Measurements from ENCODE around the gene WWOX.

WWOX gene

DNA sequence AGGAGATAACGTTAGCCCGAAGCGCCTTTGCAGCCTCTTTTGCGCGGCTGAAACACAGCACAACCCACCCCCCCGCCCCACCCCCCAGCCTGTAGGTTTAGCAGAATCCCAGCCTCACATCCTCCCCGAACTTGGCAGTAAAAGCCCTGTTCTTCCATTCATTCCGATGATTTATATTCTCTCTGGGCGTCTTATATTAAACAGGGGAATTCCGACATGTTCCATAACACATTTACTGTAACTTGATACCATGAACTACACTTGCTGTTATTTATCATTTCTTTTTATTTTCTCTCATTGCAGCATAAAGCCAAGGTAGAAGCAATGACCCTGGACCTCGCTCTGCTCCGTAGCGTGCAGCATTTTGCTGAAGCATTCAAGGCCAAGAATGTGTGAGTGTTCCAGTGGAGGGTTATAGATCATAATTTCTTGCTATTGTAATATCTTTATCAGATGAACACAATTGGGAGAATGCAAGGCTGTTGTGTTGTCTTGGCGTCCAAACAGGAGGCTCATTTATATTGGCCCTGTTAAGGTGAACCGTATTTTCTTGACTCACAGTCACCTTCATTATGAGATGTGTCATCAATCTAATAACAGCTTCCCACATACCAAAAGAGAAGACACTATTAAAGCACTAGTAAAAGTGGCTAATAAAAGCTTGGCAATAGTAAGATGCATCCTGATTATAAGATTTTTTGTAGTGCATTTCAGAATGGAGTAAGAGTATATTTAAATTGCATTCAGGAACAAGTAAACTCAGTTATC is 287.3 kb downstream of the WWOX start (continued):
- TF ChIP-seq, protein P1, sequence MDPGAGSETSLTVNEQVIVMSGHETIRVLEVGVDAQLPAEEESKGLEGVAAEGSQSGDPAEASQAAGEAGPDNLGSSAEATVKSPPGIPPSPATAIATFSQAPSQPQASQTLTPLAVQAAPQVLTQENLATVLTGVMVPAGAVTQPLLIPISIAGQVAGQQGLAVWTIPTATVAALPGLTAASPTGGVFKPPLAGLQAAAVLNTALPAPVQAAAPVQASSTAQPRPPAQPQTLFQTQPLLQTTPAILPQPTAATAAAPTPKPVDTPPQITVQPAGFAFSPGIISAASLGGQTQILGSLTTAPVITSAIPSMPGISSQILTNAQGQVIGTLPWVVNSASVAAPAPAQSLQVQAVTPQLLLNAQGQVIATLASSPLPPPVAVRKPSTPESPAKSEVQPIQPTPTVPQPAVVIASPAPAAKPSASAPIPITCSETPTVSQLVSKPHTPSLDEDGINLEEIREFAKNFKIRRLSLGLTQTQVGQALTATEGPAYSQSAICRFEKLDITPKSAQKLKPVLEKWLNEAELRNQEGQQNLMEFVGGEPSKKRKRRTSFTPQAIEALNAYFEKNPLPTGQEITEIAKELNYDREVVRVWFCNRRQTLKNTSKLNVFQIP (CRISPR knock-in tag; IDR thresholded peaks at IDR 0.05; ENCODE audit: borderline replicate concordance, low read depth), result no peak
- TF ChIP-seq CSDC2 (CRISPR knock-in tag; IDR thresholded peaks at IDR 0.05) (no peak), ZFP3 (CRISPR knock-in tag; IDR thresholded peaks at IDR 0.05) (no peak), ZNF70 (CRISPR knock-in tag; IDR thresholded peaks at IDR 0.05) (no peak), ARNTL (CRISPR knock-in tag; IDR thresholded peaks at IDR 0.05; ENCODE audit: borderline replicate concordance, low read depth) (no peak), ZFP30 (CRISPR knock-in tag; IDR thresholded peaks at IDR 0.05) (no peak), ZNF8 (CRISPR knock-in tag; IDR thresholded peaks at IDR 0.05) (no peak)

DNA sequence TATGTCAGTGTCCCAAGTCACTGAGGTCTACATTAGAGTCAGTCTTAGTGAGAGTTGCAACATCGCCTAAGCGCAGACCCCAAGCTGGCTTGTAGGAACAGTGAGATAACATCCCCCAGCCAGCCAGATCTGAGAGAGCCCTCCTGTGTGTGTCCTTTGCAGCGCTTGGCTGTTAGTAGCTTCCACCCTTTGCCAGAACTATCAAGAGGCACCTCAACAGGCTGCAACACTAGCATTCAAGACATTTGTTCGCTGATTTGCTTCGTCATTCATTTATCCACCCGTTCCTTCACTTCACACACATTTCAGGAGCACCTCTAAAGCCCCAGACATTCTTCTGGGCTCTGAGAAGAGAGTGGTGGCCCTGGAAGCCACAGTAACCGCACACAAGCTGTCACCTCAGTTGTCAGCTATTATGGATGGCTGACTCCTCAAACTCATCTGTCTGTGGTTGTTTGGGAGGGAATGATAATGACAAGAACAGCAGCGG is 289.6 kb downstream of the WWOX start:
- TF ChIP-seq, protein P2, sequence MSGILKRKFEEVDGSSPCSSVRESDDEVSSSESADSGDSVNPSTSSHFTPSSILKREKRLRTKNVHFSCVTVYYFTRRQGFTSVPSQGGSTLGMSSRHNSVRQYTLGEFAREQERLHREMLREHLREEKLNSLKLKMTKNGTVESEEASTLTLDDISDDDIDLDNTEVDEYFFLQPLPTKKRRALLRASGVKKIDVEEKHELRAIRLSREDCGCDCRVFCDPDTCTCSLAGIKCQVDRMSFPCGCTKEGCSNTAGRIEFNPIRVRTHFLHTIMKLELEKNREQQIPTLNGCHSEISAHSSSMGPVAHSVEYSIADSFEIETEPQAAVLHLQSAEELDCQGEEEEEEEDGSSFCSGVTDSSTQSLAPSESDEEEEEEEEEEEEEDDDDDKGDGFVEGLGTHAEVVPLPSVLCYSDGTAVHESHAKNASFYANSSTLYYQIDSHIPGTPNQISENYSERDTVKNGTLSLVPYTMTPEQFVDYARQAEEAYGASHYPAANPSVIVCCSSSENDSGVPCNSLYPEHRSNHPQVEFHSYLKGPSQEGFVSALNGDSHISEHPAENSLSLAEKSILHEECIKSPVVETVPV (CRISPR knock-in tag; IDR thresholded peaks at IDR 0.05), result no peak
- TF ChIP-seq ZC3H10 (CRISPR knock-in tag; IDR thresholded peaks at IDR 0.05) (no peak), ZNF70 (CRISPR knock-in tag; IDR thresholded peaks at IDR 0.05) (no peak), OSR1 (CRISPR knock-in tag; IDR thresholded peaks at IDR 0.05) (no peak), PPARA (CRISPR knock-in tag; IDR thresholded peaks at IDR 0.05; ENCODE audit: borderline replicate concordance) (no peak), ZNF565 (CRISPR knock-in tag; conservative IDR thresholded peaks at IDR 0.05; ENCODE audit: low read depth) (no peak), ZFP30 (CRISPR knock-in tag; IDR thresholded peaks at IDR 0.05) (no peak), ISL1 (CRISPR knock-in tag; IDR thresholded peaks at IDR 0.05) (no peak), GLIS3 (CRISPR knock-in tag; IDR thresholded peaks at IDR 0.05) (no peak), TOX (CRISPR knock-in tag; IDR thresholded peaks at IDR 0.05; ENCODE audit: borderline replicate concordance) (no peak), SNAI2 (CRISPR knock-in tag; IDR thresholded peaks at IDR 0.05) (no peak), CSDC2 (CRISPR knock-in tag; IDR thresholded peaks at IDR 0.05) (no peak), BACH2 (CRISPR knock-in tag; IDR thresholded peaks at IDR 0.05; ENCODE audit: borderline replicate concordance) (no peak), RARB (CRISPR knock-in tag; IDR thresholded peaks at IDR 0.05) (no peak), ESRRG (CRISPR knock-in tag; IDR thresholded peaks at IDR 0.05) (no peak), ZFP3 (CRISPR knock-in tag; IDR thresholded peaks at IDR 0.05) (no peak)
- TF ChIP-seq, protein P1 (CRISPR knock-in tag; IDR thresholded peaks at IDR 0.05; ENCODE audit: borderline replicate concordance, low read depth), result no peak
- TF ChIP-seq, protein P3, sequence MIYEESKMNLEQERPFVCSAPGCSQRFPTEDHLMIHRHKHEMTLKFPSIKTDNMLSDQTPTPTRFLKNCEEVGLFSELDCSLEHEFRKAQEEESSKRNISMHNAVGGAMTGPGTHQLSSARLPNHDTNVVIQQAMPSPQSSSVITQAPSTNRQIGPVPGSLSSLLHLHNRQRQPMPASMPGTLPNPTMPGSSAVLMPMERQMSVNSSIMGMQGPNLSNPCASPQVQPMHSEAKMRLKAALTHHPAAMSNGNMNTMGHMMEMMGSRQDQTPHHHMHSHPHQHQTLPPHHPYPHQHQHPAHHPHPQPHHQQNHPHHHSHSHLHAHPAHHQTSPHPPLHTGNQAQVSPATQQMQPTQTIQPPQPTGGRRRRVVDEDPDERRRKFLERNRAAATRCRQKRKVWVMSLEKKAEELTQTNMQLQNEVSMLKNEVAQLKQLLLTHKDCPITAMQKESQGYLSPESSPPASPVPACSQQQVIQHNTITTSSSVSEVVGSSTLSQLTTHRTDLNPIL (CRISPR knock-in tag; IDR thresholded peaks at IDR 0.05; ENCODE audit: low read depth), result no peak
- TF ChIP-seq, protein P4, sequence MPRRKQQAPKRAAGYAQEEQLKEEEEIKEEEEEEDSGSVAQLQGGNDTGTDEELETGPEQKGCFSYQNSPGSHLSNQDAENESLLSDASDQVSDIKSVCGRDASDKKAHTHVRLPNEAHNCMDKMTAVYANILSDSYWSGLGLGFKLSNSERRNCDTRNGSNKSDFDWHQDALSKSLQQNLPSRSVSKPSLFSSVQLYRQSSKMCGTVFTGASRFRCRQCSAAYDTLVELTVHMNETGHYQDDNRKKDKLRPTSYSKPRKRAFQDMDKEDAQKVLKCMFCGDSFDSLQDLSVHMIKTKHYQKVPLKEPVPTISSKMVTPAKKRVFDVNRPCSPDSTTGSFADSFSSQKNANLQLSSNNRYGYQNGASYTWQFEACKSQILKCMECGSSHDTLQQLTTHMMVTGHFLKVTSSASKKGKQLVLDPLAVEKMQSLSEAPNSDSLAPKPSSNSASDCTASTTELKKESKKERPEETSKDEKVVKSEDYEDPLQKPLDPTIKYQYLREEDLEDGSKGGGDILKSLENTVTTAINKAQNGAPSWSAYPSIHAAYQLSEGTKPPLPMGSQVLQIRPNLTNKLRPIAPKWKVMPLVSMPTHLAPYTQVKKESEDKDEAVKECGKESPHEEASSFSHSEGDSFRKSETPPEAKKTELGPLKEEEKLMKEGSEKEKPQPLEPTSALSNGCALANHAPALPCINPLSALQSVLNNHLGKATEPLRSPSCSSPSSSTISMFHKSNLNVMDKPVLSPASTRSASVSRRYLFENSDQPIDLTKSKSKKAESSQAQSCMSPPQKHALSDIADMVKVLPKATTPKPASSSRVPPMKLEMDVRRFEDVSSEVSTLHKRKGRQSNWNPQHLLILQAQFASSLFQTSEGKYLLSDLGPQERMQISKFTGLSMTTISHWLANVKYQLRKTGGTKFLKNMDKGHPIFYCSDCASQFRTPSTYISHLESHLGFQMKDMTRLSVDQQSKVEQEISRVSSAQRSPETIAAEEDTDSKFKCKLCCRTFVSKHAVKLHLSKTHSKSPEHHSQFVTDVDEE (CRISPR knock-in tag; IDR thresholded peaks at IDR 0.05), result no peak
- TF ChIP-seq, protein P5, sequence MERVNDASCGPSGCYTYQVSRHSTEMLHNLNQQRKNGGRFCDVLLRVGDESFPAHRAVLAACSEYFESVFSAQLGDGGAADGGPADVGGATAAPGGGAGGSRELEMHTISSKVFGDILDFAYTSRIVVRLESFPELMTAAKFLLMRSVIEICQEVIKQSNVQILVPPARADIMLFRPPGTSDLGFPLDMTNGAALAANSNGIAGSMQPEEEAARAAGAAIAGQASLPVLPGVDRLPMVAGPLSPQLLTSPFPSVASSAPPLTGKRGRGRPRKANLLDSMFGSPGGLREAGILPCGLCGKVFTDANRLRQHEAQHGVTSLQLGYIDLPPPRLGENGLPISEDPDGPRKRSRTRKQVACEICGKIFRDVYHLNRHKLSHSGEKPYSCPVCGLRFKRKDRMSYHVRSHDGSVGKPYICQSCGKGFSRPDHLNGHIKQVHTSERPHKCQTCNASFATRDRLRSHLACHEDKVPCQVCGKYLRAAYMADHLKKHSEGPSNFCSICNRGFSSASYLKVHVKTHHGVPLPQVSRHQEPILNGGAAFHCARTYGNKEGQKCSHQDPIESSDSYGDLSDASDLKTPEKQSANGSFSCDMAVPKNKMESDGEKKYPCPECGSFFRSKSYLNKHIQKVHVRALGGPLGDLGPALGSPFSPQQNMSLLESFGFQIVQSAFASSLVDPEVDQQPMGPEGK (CRISPR knock-in tag; IDR thresholded peaks at IDR 0.05; ENCODE audit: borderline replicate concordance), result no peak
- ATAC-seq, result no peak

Measured in SK-N-SH treated with all-trans-retinoic acid at 6 μM for 48 hours (cell line).